SK-N-SH treated with all-trans-retinoic acid at 6 μM for 48 hours (cell line): ENCODE data around the gene NINJ2.

Experiments used
- ZFP3 ChIP-seq: fragments of 250-450 bp; sonication (Bioruptor Pico); IDR thresholded peaks from 2 replicates; pipeline ENCODE4 v1.5.0; 2020; ENCODE audit warnings: mild to moderate bottlenecking, moderate library complexity
- TF ChIP-seq, protein P1 (sequence below): fragments of 250-450 bp; sonication (Bioruptor Pico); IDR thresholded peaks from 2 replicates; pipeline ENCODE4 v1.5.1; 2020; ENCODE audit warnings: low read depth, mild to moderate bottlenecking, moderate library complexity

GRCh38 chr12:646442-647384, 16.5 kb downstream of the NINJ2 start:
- TF ChIP-seq, protein P1, sequence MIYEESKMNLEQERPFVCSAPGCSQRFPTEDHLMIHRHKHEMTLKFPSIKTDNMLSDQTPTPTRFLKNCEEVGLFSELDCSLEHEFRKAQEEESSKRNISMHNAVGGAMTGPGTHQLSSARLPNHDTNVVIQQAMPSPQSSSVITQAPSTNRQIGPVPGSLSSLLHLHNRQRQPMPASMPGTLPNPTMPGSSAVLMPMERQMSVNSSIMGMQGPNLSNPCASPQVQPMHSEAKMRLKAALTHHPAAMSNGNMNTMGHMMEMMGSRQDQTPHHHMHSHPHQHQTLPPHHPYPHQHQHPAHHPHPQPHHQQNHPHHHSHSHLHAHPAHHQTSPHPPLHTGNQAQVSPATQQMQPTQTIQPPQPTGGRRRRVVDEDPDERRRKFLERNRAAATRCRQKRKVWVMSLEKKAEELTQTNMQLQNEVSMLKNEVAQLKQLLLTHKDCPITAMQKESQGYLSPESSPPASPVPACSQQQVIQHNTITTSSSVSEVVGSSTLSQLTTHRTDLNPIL (CRISPR knock-in tag): no peak
- TF ChIP-seq ZFP3 (CRISPR knock-in tag): no peak
